SU-DHL-6 (cell line): Measurements from ENCODE around the gene DIMT1.

ENCODE experiments used
- H2AFZ ChIP-seq: fragments of 200-600 bp; sonication (generic); 2 replicates; pipeline ENCODE4 v1.6.1; 2014; ENCODE audit warnings: low read depth, mild to moderate bottlenecking, moderate library complexity, mixed read lengths, antibody characterized with exemption, low read length; ENCODE audit not compliant: severe bottlenecking
- H3F3A ChIP-seq: fragments of 200-600 bp; shearing (Covaris generic); 2 replicates; pipeline ENCODE4 v1.6.0; 2016; ENCODE audit warnings: antibody characterized with exemption, mild to moderate bottlenecking; ENCODE audit not compliant: insufficient read depth
- H3K27ac ChIP-seq: fragments of 200-600 bp; sonication (generic); 2 replicates; pipeline ENCODE4 v1.5.1; 2016; ENCODE audit warnings: low read depth, mild to moderate bottlenecking, low read length, moderate library complexity, mixed read lengths
- H3K27me3 ChIP-seq: fragments of 200-600 bp; sonication (generic), shearing (Covaris generic); 2 replicates; pipeline ENCODE4 v1.6.0; 2014; ENCODE audit warnings: mild to moderate bottlenecking, low read length
- H3K36me3 ChIP-seq: fragments of 200-600 bp; sonication (generic); 2 replicates; pipeline ENCODE4 v1.6.1; 2014; ENCODE audit warnings: mild to moderate bottlenecking, low read length, mixed read lengths
- H3K4me2 ChIP-seq: fragments of 300-600, 200-600 bp; shearing (Covaris generic), sonication (generic); 2 replicates; pipeline ENCODE4 v1.6.0; 2014; ENCODE audit warnings: low read length, low read depth, mild to moderate bottlenecking; ENCODE audit not compliant: poor library complexity, severe bottlenecking
- H3K4me3 ChIP-seq: fragments of 200-600 bp; sonication (generic); 2 replicates; pipeline ENCODE4 v1.5.1; 2014; ENCODE audit warnings: antibody characterized with exemption, low read length, mild to moderate bottlenecking, mixed read lengths; ENCODE audit not compliant: insufficient read depth, poor library complexity, severe bottlenecking
- H3K79me2 ChIP-seq: fragments of 200-600 bp; sonication (generic); 2 replicates; pipeline ENCODE4 v1.6.1; 2014; ENCODE audit warnings: mild to moderate bottlenecking, low read length, moderate library complexity; ENCODE audit not compliant: insufficient read depth
- H3K9ac ChIP-seq: fragments of 200-600 bp; sonication (generic); 2 replicates; pipeline ENCODE4 v1.7.0; 2014; ENCODE audit warnings: mild to moderate bottlenecking, low read length
- H3K9me2 ChIP-seq: fragments of 200-600 bp; sonication (generic); replicated peaks from 2 replicates; pipeline ENCODE4 v1.6.1; 2014; ENCODE audit warnings: low read length; ENCODE audit not compliant: insufficient read depth
- H3K9me3 ChIP-seq: fragments of 200-600 bp; sonication (generic); 2 replicates; pipeline ENCODE4 v1.6.1; 2014; ENCODE audit warnings: low read length, mixed read lengths; ENCODE audit not compliant: insufficient read depth
- H4K20me1 ChIP-seq: fragments of 200-600 bp; sonication (generic); 2 replicates; pipeline ENCODE4 v1.6.1; 2014; ENCODE audit warnings: low read depth, mild to moderate bottlenecking, antibody characterized with exemption, low read length, moderate library complexity, mixed read lengths
- CTCF ChIP-seq: fragments of 200-600 bp; sonication (generic); IDR thresholded peaks from one replicate; pipeline ENCODE4 v1.5.1; 2017; ENCODE audit warnings: antibody characterized with exemption, mild to moderate bottlenecking, low read length, moderate library complexity; ENCODE audit not compliant: insufficient read depth, poor library complexity, severe bottlenecking
- EZH2phosphoT487 ChIP-seq: fragments of 200-600 bp; sonication (generic), shearing (Covaris generic); conservative IDR thresholded peaks from 2 replicates; pipeline ENCODE4 v1.6.1; 2018; ENCODE audit warnings: mild to moderate bottlenecking, antibody characterized with exemption, low read length, moderate library complexity, mixed read lengths

The DIMT1 gene

GRCh38 chr5:62340979-62341378, 62.7 kb downstream of the DIMT1 start:
- no peak overlapping the region for H2AFZ ChIP-seq
- H3K79me2 ChIP-seq, result peaks cover 96% of the 10 kb centered on the region
- no peak overlapping the region for H3K4me3 ChIP-seq
- H3K27me3 ChIP-seq, result no peaks in the 10 kb centered on the region
- TF ChIP-seq CTCF (no peak), EZH2phosphoT487 (no peak)
- no peaks in the 10 kb centered on the region for H3K9me3 ChIP-seq
- H4K20me1 ChIP-seq, result peaks cover 14% of the 10 kb centered on the region
- H3K36me3 ChIP-seq, result no peaks in the 10 kb centered on the region
- H3K9ac ChIP-seq, result no peak overlapping the region
- no peaks in the 10 kb centered on the region for H3K9me2 ChIP-seq
- H3K4me2 ChIP-seq, result no peak overlapping the region
- H3F3A ChIP-seq, result no peaks in the 10 kb centered on the region; the same call in 1 of the 2 replicates
- H3K27ac ChIP-seq, result no peak overlapping the region

- H3K27ac ChIP-seq, result no peak overlapping the region
- no peaks in the 10 kb centered on the region for H3K27me3 ChIP-seq
- H3K4me3 ChIP-seq, result no peak overlapping the region
- TF ChIP-seq EZH2phosphoT487 (no peak), CTCF (peak; percentile 10)
- H3K4me2 ChIP-seq, result no peak overlapping the region
- no peak overlapping the region for H3K9ac ChIP-seq
- no peak overlapping the region for H2AFZ ChIP-seq
- H3K9me2 ChIP-seq, result no peaks in the 10 kb centered on the region
- H4K20me1 ChIP-seq, result peaks cover 15% of the 10 kb centered on the region
- no peaks in the 10 kb centered on the region for H3K36me3 ChIP-seq
- no peaks in the 10 kb centered on the region for H3K9me3 ChIP-seq
- peaks cover 95% of the 10 kb centered on the region for H3K79me2 ChIP-seq
- H3F3A ChIP-seq, result no peaks in the 10 kb centered on the region; the same call in 1 of the 2 replicates
Observed at GRCh38 chr5:62340392-62340791, 63.3 kb downstream of the DIMT1 start.
